Measurements from ENCODE around the gene AHNAK2. TPM values are rescaled to one million over a fixed set of nuclear protein-coding genes. Genes with fewer than 3 reads are reported as not detected.

AHNAK2 gene
- total and polyA plus RNA-seq, 3 donors from 2014 or later = 10.8 to 15.1 (median 12.8) TPM

DNA sequence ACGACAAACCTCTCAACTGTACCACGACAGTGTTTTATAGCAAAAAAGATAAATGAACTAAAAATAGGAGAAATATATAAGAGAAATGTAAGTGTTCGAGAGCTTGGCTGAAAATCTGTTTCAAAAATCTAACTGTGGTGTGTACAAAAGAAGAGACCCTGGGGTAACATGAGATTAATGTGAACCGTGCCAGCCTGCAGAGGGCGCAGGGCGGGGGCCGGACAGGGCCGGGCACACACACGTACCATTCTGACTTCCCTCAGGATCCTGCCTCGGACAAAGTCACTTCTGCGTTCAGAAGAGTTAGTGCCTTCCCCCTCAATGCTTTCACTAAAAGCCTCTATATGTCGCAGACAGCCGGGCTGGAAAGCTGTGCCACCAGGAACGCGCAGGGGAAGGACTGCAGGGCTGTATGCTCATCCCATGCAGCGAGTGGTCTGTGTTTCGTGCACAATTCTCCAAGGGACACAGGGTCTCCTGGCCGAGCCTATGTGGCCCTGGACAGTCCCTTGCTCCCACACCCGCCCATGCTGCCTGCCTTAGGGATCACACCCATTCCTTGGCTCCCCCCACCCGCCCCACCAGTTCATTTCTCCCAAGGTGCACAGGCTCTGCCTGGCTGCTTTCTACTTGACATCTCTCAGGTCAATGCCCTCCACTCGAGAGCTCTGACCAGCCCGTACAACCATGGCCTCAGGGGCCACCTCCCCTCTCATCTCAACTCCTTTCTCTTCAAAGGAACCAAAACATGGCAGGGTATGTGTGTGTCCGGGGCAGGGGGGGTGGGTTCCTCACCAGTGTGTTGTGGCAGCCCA is 34.2 kb upstream of the AHNAK2 start:
- H3K27me3 ChIP-seq = no peaks in the 10 kb centered on the region
- TF ChIP-seq POLR2A (IDR thresholded peaks at IDR 0.05) = no peak
- TF ChIP-seq, protein P1, sequence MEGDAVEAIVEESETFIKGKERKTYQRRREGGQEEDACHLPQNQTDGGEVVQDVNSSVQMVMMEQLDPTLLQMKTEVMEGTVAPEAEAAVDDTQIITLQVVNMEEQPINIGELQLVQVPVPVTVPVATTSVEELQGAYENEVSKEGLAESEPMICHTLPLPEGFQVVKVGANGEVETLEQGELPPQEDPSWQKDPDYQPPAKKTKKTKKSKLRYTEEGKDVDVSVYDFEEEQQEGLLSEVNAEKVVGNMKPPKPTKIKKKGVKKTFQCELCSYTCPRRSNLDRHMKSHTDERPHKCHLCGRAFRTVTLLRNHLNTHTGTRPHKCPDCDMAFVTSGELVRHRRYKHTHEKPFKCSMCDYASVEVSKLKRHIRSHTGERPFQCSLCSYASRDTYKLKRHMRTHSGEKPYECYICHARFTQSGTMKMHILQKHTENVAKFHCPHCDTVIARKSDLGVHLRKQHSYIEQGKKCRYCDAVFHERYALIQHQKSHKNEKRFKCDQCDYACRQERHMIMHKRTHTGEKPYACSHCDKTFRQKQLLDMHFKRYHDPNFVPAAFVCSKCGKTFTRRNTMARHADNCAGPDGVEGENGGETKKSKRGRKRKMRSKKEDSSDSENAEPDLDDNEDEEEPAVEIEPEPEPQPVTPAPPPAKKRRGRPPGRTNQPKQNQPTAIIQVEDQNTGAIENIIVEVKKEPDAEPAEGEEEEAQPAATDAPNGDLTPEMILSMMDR (IDR thresholded peaks at IDR 0.05) = no peak
- H3K9me3 ChIP-seq = no peaks in the 10 kb centered on the region
- no peak overlapping the region for H3K27ac ChIP-seq
- DNase-seq = no peak
- H3K4me1 ChIP-seq = no peaks in the 10 kb centered on the region
- H3K36me3 ChIP-seq (ENCODE audit: low read depth, missing control alignments) = no peaks in the 10 kb centered on the region
- H3K4me3 ChIP-seq = no peak overlapping the region
- WGBS, 2 donors = 84 to 88% methylated on average over 19 to 23 of the region's 23 CpGs
- intact Hi-C loops (cut with DNase I; ENCODE audit: low total_unique reads) = no loop called here

DNA sequence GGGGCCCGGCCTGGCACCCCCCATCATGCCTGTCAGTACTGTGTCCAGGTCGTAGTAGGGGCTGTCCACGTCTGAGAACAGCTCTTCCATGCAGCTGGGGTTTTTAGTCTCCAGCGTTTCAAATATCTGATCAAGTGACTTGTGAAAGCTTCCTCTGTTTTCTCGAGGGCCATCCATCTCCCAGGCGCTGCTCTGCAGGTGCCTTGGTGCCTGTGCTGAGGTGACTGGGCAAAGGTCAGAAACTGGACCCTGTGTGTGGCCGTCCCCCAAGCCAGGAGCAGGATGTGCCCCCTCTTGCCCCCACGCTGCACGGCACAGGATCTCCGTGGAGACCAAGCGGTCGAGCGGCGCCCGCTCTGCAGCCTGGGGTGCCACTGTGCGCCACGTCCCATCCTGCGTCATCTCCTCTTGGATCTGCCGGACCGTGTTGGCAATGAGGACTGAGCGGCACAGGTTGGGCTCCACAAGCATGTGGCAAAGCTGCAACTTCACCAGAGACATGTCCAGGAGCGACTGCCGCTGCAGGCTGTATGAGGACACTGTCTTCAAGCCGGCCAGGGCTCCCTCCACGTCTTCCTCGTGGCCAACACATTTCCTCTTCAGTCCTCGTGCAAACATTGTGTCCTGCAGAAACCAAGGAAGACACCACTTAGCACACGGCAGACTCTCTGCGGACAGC is 33.3 kb upstream of the AHNAK2 start:
- intact Hi-C loops (cut with DNase I; ENCODE audit: low total_unique reads) = no loop called here
- Histone ChIP-seq H3K9me3 (no peaks in the 10 kb centered on the region), H3K27ac (no peak overlapping the region), H3K27me3 (no peaks in the 10 kb centered on the region), H3K4me3 (no peak overlapping the region), H3K4me1 (no peaks in the 10 kb centered on the region), H3K36me3 (ENCODE audit: low read depth, missing control alignments) (no peaks in the 10 kb centered on the region)
- no peak for TF ChIP-seq POLR2A (IDR thresholded peaks at IDR 0.05)
- TF ChIP-seq, protein P1 (IDR thresholded peaks at IDR 0.05) = no peak
- DNase-seq = no peak
- 89 to 91% methylated on average over 29 of the region's 29 CpGs for WGBS, 2 donors

- Histone ChIP-seq H3K9me3 (no peaks in the 10 kb centered on the region), H3K4me1 (no peaks in the 10 kb centered on the region), H3K4me3 (no peak overlapping the region), H3K27ac (no peak overlapping the region), H3K36me3 (ENCODE audit: low read depth, missing control alignments) (no peaks in the 10 kb centered on the region), H3K27me3 (no peaks in the 10 kb centered on the region)
- DNase-seq = no peak
- 79 to 82% methylated on average over 13 to 17 of the region's 17 CpGs for WGBS, 2 donors
- intact Hi-C loops (cut with DNase I; ENCODE audit: low total_unique reads) = no loop called here
- no peak for TF ChIP-seq POLR2A (IDR thresholded peaks at IDR 0.05)
- TF ChIP-seq, protein P1 (IDR thresholded peaks at IDR 0.05) = no peak
These were observed 32.7 kb upstream of the AHNAK2 start for GRCh38 chr14:105010891-105011291.

GRCh38 chr14:105010106-105010505 is 31.9 kb upstream of the AHNAK2 start:
- Histone ChIP-seq H3K4me3 (no peak overlapping the region), H3K27ac (no peak overlapping the region), H3K27me3 (no peaks in the 10 kb centered on the region), H3K9me3 (no peaks in the 10 kb centered on the region), H3K4me1 (no peaks in the 10 kb centered on the region), H3K36me3 (ENCODE audit: low read depth, missing control alignments) (no peaks in the 10 kb centered on the region)
- WGBS, 2 donors = 86 to 87% methylated on average over 4 of the region's 4 CpGs
- intact Hi-C loops (cut with DNase I; ENCODE audit: low total_unique reads) = no loop called here
- TF ChIP-seq POLR2A (IDR thresholded peaks at IDR 0.05) = no peak
- TF ChIP-seq, protein P1 (IDR thresholded peaks at IDR 0.05) = no peak
- no peak for DNase-seq

All from testis (tissue), 3 donors.